CD4-positive, alpha-beta T cell treated with Interleukin-21 for 1 hour (primary cell): Measurements from ENCODE around the gene ARL15.

Source experiments
- DNase-seq: peaks from one replicate; pipeline ENCODE4 v3.0.0-alpha.2; 2020

Gene ARL15

GRCh38 chr5:53926026-53926425 lies 384.3 kb downstream of the ARL15 start:
- DNase-seq = no peak

GRCh38 chr5:53924392-53924791 lies 386.0 kb downstream of the ARL15 start:
- no peak for DNase-seq

- DNase-seq = no peak
Measured at GRCh38 chr5:53923961-53924360, 386.4 kb downstream of the ARL15 start.

GRCh38 chr5:53922508-53923498 lies 387.6 kb downstream of the ARL15 start:
- DNase-seq = no peak

- no peak for DNase-seq
Measured at GRCh38 chr5:53917826-53918225, 392.5 kb downstream of the ARL15 start.

- no peak for DNase-seq
Measured at GRCh38 chr5:53917095-53917494, 393.3 kb downstream of the ARL15 start.

- no peak for DNase-seq
Measured at GRCh38 chr5:53915120-53915519, 395.3 kb downstream of the ARL15 start.

- DNase-seq = no peak
Measured at GRCh38 chr5:53913941-53914340, 396.4 kb downstream of the ARL15 start.

- no peak for DNase-seq
Measured at GRCh38 chr5:53908757-53909156, 401.6 kb downstream of the ARL15 start.

- no peak for DNase-seq
Measured at GRCh38 chr5:53907827-53908226, 402.5 kb downstream of the ARL15 start.

- no peak for DNase-seq
Measured at GRCh38 chr5:53906736-53907135, 403.6 kb downstream of the ARL15 start.

GRCh38 chr5:53902296-53902907 lies 408.0 kb downstream of the ARL15 start:
- no peak for DNase-seq

GRCh38 chr5:53900677-53901076 lies 409.7 kb downstream of the ARL15 start:
- no peak for DNase-seq

GRCh38 chr5:53895091-53895683 lies 415.2 kb downstream of the ARL15 start:
- DNase-seq = no peak

GRCh38 chr5:53893626-53894025 lies 416.7 kb downstream of the ARL15 start:
- no peak for DNase-seq

- DNase-seq = no peak
Measured at GRCh38 chr5:53892224-53892623, 418.1 kb downstream of the ARL15 start.

GRCh38 chr5:53891159-53891558 lies 419.2 kb downstream of the ARL15 start:
- DNase-seq = no peak

GRCh38 chr5:53890490-53890889 lies 419.9 kb downstream of the ARL15 start:
- DNase-seq = no peak

- DNase-seq = no peak
Measured at GRCh38 chr5:53884844-53885243, 425.5 kb downstream of the ARL15 start.

- no peak for DNase-seq
Measured at GRCh38 chr5:53884417-53884816, 426.0 kb downstream of the ARL15 start.

- no peak for DNase-seq
Measured at GRCh38 chr5:53882676-53883031, 427.7 kb downstream of the ARL15 start.

- no peak for DNase-seq
Measured at GRCh38 chr5:53882006-53882675, 428.2 kb downstream of the ARL15 start.

GRCh38 chr5:53879708-53880323 lies 430.6 kb downstream of the ARL15 start:
- no peak for DNase-seq
